NK-92 (cell line): ENCODE measurements around the gene EIF5AL1.
"Not testable (repeated sequence)": the region's sequence is repeated elsewhere in the genome, so short reads cannot be mapped to it uniquely, and the experiment has no call there.

Source experiments
- DNase-seq: peaks from one replicate; lab custom pipeline; 2025; ENCODE audit not compliant: unreplicated experiment; lab: John Stamatoyannopoulos, UW

Gene EIF5AL1

DNA sequence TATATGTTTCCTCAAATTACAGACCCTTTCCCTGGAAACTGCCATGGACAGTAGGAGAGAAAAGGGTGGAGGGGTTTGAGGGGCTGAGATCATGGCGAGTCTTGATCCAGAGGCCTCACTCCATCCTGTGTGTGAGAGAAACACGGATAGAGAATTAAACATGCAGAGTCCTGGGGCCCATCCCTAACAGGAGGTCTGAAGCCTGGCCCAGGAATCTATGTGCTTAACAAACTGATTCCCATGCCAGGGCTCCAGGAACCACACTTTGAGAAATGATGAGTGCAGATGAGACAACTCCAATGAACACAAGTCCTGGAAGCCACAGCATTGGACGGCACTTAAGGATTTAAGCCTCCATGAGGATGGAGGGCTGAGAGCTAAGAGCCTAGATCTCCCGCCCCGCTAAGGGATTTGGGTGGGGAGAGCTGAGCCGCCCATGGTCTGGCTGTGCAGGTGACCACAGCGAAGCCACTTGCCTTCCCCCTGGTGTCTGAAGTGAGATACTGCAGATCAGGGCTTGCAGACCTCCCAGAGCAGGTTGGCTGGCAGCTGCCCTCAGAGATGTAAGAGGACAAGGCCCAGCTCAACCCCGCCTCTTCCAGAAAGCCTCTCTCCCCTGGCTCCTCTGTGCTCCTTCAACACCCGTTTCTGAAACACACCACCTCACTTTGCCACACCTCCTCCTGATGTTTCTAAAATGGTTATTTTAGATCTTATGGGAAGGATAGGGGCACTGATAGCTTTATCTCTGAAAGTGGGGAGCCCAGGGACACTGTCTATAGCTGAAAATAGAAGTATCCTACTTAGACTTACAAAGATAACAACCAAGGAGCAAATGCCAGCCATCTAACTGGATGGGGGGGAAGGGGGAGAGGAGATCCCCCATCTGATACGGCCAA is 24.8 kb upstream of the EIF5AL1 start:
- DNase-seq = no peak

DNA sequence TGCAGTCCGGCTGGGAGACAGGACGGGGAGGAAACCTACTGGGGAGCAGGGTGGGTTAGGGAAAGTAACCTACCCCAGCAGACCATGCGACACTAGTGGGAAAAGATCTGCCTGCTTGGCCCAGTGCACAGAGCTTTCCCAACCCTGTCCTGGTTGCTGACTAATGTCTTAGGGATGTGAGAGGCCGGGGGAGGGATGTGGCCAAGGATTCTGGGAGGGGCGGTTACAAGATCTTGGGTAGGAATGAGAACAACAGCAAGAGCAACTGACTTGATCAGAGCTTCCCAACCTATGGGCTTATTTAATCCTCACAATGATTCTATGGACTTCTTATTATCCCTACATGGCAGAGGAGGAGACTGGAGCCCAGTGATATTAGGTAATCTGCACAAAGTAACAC is 24.0 kb upstream of the EIF5AL1 start:
- DNase-seq = no peak

DNA sequence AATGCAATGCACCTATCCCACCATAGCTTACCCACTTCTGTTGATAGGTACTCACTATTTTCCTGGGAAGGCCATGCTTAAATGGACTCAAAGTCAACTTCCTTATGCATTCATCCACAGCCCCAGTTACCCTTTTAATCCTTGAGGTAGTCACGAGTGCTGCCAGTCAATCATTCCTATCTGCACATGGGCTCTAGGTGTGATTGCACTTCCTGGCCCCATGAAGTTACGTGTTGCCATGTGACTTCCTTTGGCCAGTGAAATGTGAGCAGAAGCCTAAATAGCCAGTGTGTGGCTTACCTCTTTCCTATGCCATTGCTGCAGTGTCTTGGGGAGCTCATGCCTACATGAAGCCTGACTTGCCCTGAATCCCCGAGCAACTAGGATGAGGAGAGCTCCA is 23.5 kb upstream of the EIF5AL1 start:
- no peak for DNase-seq

DNA sequence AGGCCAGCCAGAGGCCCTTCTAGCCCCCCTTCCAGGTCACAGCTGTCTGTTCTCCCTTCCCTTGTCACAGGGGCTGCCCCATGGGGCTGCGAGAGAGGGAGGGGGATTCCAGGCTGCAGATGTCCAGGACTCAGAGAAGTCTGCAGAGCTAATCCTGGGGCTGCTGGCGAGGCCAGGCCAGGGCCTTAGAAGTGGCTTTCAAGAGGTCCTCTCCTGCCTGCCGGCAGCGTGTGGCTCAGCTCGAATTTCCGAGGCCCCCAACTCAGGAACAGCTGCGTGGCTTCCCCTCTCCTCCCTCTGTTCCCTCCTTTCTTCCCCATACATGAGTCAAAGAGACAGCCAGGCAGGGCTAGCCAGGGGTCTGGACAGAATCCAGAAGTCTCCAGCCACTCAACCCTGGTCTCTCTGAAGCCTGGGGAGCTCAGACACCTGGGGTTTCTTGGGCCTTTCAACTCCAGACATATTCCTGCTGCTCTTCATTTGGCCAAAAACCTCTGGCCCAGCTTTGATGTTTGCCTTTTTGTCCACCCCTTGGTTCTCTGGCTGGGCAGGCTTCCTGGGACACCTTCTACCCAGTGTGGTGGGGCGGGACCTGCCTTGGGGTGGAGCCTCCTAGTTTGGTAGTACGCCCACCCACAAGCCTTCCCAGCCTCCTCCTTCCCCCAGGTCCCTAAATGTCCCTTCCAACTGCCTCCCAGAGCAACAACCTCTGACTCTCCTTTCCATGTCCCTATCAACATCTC is 21.8 kb upstream of the EIF5AL1 start:
- no peak for DNase-seq

GRCh38 chr10:79491143-79491835 is 21.0 kb upstream of the EIF5AL1 start:
- no peak for DNase-seq

GRCh38 chr10:79492256-79492655 is 20.1 kb upstream of the EIF5AL1 start:
- no peak for DNase-seq

- no peak for DNase-seq
These were observed 19.5 kb upstream of the EIF5AL1 start for GRCh38 chr10:79492839-79493238.

- DNase-seq = no peak
These were observed 18.5 kb upstream of the EIF5AL1 start for GRCh38 chr10:79493806-79494205.

GRCh38 chr10:79494871-79495705 is 17.2 kb upstream of the EIF5AL1 start:
- DNase-seq = no peak

- DNase-seq = no peak
These were observed 16.5 kb upstream of the EIF5AL1 start for GRCh38 chr10:79495791-79496190.

- DNase-seq = no peak
These were observed 15.4 kb upstream of the EIF5AL1 start for GRCh38 chr10:79496896-79497295.

DNA sequence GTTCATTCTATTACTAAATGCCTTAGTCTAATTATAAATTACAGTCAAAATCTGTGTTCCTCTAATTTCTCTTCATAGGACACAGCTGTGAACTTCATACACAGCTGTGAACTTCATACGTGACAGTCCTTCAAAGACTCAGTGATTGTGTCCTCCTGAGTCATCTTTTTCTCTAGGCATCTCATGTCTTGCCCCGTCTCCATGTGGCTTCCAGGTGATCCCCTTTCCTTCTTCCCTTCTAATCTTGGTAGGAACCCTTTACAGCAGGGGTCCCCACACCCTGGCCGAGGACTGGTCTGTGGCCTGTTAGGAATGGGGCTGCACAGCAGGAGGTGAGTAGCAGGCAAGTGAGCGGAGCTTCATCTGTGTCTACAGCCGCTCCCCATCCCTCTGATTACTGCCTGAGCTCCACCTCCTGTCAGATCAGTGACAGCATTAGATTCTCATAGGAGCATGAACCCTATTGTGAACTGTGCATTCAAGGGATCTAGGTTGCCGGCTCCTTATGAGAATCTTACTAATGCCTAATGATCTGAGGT is 14.0 kb upstream of the EIF5AL1 start:
- DNase-seq = no peak

DNA sequence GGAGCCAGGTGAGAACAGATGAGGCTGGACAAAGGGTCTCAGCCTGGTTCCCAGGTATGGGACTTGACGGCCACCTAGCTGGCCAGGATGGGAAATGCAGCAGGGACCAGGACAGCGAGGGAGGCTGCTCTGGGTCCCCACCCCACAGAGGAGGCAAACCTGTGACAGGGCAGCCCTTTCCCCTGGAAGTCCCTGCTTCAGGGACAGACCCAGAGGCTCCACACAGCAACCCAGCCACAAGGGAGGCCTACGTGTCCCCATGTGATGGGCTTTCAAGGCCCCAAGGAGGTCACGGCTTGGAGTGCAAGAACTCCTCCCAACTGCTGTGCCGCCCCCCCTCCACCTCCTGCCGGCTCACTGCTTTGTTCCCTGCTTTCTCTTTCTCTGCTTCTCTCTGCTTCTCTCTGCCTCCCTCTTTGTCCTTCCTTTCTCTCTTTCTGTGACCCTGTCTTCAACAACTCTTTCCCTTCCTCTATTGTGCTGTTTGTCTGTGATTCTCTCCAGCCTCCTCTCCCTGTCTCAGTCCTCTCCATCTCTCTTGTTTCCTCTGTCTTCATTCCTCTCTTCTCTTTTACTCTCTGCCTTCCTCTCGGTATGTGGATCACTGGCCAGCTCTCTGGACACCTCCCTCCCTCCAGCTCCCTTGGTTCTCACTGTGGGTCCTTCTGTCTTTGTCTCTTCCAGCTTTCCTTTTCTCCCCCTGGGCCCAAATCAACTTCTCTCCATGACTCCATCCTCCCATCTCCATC is 9.6 kb upstream of the EIF5AL1 start:
- no peak for DNase-seq

GRCh38 chr10:79503787-79504186 is 8.5 kb upstream of the EIF5AL1 start:
- DNase-seq = not testable (repeated sequence)

DNA sequence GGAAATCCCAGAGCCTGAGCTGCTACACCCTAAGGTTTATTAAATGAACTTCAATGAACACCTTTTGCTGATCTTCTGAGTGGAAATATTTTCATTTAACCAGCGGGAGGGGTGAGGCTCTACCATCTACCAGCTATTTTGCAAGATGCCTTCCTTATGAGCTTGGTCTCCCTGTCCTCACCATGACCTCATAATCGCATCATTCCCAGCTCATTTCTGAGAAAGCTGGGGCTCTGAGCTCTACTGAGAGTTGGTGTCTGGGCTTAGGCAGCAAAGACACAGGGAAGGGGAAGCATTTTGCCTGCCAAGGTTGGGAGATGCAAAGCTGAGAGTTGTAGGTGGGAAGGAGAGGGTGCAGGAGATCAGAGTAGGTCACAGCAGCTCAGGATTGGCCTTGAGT is 7.8 kb upstream of the EIF5AL1 start:
- DNase-seq = not testable (repeated sequence)

GRCh38 chr10:79505328-79505727 is 7.0 kb upstream of the EIF5AL1 start:
- not testable (repeated sequence) for DNase-seq

DNA sequence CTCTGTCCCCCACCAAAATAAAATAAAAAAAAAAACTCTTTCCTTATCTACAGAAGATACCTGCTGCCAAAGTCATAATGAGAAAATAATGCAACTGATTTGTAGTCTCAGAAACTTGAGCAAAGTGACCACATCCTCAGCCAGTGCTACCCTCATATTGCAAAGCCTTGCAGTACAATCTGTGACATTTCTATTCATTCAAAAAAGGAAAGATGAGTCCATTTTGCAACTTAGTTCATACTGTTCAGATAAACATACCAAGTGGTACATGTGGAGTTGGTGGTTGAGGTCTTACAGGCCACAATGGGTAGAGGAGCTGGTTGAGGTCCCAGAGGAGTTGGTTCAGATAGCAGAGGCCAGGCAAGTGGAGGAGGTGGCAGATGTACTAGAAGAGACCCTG is 6.5 kb upstream of the EIF5AL1 start:
- no peak for DNase-seq

DNA sequence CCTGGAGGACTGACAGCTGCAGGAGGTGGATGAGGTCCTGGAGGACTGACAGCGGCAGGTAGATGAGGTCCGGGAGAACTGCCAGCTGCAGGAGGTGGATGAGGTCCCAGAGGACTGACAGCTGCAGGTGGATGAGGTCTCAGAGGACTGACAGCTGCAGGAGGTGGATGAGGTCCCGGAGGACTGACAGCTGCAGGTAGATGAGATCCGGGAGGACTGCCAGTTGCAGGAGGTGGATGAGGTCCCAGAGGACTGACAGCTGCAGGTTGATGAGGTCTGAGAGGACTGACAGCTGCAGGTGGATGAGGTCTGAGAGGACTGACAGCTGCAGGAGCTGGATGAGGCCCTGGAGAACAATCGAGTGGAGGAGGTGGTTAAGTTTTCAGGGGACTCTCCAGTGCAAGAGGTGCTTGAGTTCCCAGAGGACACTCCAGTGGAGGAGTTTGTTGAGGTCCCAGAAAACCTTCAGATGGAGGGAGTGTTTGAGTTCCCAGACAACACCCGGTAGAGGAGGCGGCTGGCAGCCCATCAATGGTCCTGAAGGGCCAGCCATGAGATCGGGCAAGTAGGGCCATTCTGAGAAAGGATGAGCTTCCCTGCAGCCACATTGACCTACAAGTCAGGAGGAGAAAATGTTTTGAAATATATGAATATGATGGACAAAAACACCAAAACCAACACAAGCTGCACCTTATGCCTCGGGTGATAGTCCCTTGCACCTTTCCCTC is 4.7 kb upstream of the EIF5AL1 start:
- no peak for DNase-seq

DNA sequence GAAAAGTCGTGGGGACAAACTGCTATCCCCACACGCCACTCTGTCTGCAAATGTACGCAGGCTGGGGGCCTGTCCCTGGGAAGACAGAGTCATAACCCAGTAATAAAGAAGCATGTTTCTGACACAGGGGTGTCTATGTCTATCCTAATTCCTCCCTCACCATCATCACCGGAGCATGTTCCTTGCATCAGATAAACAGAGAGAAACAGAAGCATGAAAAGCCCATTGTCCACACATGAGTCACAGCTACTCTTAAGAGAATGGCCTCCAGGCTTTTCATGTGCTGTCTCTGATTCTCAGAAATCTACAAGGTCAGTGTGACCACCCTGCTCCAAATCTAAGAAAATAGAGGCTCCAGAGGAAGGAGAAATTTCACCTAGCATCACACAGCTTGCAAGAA is 4.1 kb upstream of the EIF5AL1 start:
- DNase-seq = not testable (repeated sequence)
